ENCODE data around the gene DEAF1. TPM values are rescaled to one million over a fixed set of nuclear protein-coding genes. Genes with fewer than 3 reads are reported as not detected.

DEAF1 gene
- total and polyA plus RNA-seq, 2 donors (not counting 1 experiment from before 2014, with no cell fraction given): 9.7 to 38.3 TPM

DNA sequence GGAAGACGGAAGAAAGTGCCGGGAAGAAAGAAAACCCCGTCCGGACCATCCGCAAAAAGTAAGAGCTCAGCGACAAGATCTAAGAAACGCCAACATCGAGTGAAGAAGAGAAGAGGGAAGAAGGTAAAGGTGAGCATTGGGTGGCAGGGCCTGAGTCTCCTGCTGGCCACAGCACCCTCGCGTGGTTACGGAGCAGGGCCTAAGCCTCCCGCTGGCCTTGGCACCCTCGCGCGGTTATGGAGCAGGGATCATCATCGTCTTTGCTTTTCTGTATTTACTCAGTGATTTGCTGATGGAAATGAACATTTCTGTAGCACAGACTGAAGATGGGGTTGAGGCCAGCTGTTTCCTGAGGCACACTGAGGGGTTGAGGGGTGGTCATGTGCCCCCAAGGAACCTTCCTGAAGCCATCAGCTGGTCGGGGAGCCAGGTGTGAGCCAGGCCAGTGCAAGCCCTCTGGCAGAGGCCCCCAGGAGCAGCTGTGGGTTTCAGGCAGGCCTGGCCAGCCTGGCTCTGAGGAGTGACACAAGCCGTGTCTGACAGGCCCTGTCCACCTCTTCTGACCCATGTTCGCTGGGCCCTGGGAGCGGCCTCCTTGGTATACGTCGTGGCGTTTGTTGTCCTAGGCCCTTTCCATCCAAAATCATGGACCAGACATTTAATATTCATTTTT lies 93.3 kb downstream of the DEAF1 start:
- Histone ChIP-seq H3K27ac (ENCODE audit: insufficient read depth, low read length) (no peak overlapping the region), H3K4me1 (ENCODE audit: control insufficient read depth, extremely low read depth, insufficient read depth, low read length) (no peaks in the 10 kb centered on the region), H4K20me1 (ENCODE audit: control insufficient read depth, extremely low read depth, insufficient read depth, low read length) (no peaks in the 10 kb centered on the region), H3K4me2 (ENCODE audit: extremely low read depth, insufficient read depth, low read length) (no peak overlapping the region), H3K36me3 (ENCODE audit: control insufficient read depth, insufficient read depth, low read length) (peaks cover 38% of the 10 kb centered on the region), H3K4me3 (replicated peaks in 1 of 4; ENCODE audit: control extremely low read depth in 1 of 4, insufficient read depth in 1 of 4, low read depth in 3 of 4, low read length in 4 of 4) (no peak overlapping the region), H3K9me3 (ENCODE audit: control insufficient read depth, insufficient read depth, low read depth, low read length) (no peaks in the 10 kb centered on the region), H3K27me3 (ENCODE audit: control insufficient read depth, insufficient read depth, low read length) (no peaks in the 10 kb centered on the region), H2AFZ (ENCODE audit: low read length) (no peak overlapping the region), H3K79me2 (ENCODE audit: control insufficient read depth, insufficient read depth, low read length) (peaks cover 1% of the 10 kb centered on the region), H3K9ac (ENCODE audit: insufficient read depth, low read length) (no peak overlapping the region)
- DNase-seq (ENCODE audit: low read depth in 2 of 2): no peak
- no peak for TF ChIP-seq EZH2 (IDR thresholded peaks at IDR 0.05; ENCODE audit: low read length, missing control alignments)
- TF ChIP-seq, protein P1, sequence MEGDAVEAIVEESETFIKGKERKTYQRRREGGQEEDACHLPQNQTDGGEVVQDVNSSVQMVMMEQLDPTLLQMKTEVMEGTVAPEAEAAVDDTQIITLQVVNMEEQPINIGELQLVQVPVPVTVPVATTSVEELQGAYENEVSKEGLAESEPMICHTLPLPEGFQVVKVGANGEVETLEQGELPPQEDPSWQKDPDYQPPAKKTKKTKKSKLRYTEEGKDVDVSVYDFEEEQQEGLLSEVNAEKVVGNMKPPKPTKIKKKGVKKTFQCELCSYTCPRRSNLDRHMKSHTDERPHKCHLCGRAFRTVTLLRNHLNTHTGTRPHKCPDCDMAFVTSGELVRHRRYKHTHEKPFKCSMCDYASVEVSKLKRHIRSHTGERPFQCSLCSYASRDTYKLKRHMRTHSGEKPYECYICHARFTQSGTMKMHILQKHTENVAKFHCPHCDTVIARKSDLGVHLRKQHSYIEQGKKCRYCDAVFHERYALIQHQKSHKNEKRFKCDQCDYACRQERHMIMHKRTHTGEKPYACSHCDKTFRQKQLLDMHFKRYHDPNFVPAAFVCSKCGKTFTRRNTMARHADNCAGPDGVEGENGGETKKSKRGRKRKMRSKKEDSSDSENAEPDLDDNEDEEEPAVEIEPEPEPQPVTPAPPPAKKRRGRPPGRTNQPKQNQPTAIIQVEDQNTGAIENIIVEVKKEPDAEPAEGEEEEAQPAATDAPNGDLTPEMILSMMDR (conservative IDR thresholded peaks at IDR 0.05 in 1 of 2, IDR thresholded peaks at IDR 0.05 in 1 of 2; ENCODE audit: low read depth in 1 of 2, low read length in 2 of 2): no peak

DNA sequence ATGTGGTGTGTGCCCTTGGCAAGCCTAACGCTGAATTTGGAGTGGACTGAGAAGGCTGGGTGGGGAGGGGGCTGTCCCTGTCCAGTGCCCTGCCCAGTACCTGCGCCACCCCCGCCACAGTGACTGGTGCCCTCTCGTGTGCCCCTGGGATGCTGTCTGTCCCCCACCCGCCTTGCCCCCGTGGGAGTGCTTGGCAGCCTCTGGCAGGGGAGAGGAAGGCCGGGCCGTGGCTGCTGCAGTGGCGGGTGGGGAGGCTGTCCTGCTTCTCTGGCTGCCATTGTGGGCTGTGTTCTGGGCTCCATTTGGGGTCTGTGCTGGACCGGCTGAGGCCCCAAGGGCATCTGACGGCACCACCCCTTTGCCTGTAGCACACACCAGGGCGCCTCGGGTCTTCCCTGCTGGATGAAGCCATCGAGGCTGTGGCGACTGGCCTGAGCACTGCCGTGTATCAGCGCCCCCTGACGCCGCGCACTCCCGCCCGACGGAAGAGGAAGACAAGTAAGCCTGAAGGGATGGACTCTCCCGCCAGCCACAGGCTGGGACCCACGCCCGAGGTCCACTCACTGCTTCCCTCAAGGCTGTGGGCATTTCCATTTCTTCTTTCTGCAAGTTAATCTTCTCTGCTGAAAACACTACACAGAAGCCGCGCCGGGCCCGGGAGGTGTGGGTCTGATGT lies 96.9 kb downstream of the DEAF1 start:
- no peak overlapping the region for H2AFZ ChIP-seq (ENCODE audit: low read length)
- no peak overlapping the region for H3K9ac ChIP-seq (ENCODE audit: insufficient read depth, low read length)
- no peaks in the 10 kb centered on the region for H3K9me3 ChIP-seq (ENCODE audit: control insufficient read depth, insufficient read depth, low read depth, low read length)
- no peak for DNase-seq (ENCODE audit: low read depth in 2 of 2)
- H3K27ac ChIP-seq (ENCODE audit: insufficient read depth, low read length): no peak overlapping the region
- H3K4me3 ChIP-seq (replicated peaks in 1 of 4; ENCODE audit: control extremely low read depth in 1 of 4, insufficient read depth in 1 of 4, low read depth in 3 of 4, low read length in 4 of 4): no peak overlapping the region
- H4K20me1 ChIP-seq (ENCODE audit: control insufficient read depth, extremely low read depth, insufficient read depth, low read length): no peaks in the 10 kb centered on the region
- no peaks in the 10 kb centered on the region for H3K27me3 ChIP-seq (ENCODE audit: control insufficient read depth, insufficient read depth, low read length)
- peaks cover 34% of the 10 kb centered on the region for H3K36me3 ChIP-seq (ENCODE audit: control insufficient read depth, insufficient read depth, low read length)
- H3K79me2 ChIP-seq (ENCODE audit: control insufficient read depth, insufficient read depth, low read length): peaks cover 8% of the 10 kb centered on the region
- H3K4me1 ChIP-seq (ENCODE audit: control insufficient read depth, extremely low read depth, insufficient read depth, low read length): no peaks in the 10 kb centered on the region
- TF ChIP-seq EZH2 (IDR thresholded peaks at IDR 0.05; ENCODE audit: low read length, missing control alignments): no peak
- TF ChIP-seq, protein P1 (conservative IDR thresholded peaks at IDR 0.05 in 1 of 2, IDR thresholded peaks at IDR 0.05 in 1 of 2; ENCODE audit: low read depth in 1 of 2, low read length in 2 of 2): no peak
- no peak overlapping the region for H3K4me2 ChIP-seq (ENCODE audit: extremely low read depth, insufficient read depth, low read length)

DNA sequence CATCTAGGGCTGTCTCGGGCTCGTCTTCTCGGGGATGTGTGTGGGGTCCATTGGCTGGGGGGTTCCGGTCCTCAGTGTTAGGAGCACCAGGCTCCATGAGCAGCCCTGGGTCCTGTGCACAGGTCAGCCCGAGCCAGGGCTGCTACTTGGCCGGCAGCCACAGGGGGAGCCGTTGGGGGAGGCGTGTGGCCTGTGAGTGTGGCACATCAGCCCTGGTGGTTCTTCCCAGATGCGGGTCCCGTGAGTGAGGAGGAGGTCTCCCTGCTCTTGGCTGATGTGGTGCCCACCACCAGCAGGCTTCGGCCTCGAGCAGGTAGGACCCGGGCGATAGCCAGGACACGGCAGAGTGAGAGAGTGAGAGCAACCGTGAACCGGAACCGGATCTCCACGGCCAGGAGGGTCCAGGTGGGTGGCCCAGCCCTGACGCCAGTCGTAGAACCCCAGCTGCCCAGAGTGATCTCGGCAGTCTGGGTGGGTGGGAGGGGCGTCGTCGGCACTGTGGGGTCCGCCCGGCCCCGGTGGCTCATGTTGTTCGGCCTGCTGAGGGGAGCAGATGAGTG lies 97.8 kb downstream of the DEAF1 start:
- Histone ChIP-seq H2AFZ (ENCODE audit: low read length) (no peak overlapping the region), H3K27ac (ENCODE audit: insufficient read depth, low read length) (no peak overlapping the region), H3K4me2 (ENCODE audit: extremely low read depth, insufficient read depth, low read length) (no peak overlapping the region), H3K27me3 (ENCODE audit: control insufficient read depth, insufficient read depth, low read length) (no peaks in the 10 kb centered on the region), H3K9me3 (ENCODE audit: control insufficient read depth, insufficient read depth, low read depth, low read length) (no peaks in the 10 kb centered on the region), H3K36me3 (ENCODE audit: control insufficient read depth, insufficient read depth, low read length) (peaks cover 42% of the 10 kb centered on the region), H4K20me1 (ENCODE audit: control insufficient read depth, extremely low read depth, insufficient read depth, low read length) (no peaks in the 10 kb centered on the region), H3K4me1 (ENCODE audit: control insufficient read depth, extremely low read depth, insufficient read depth, low read length) (no peaks in the 10 kb centered on the region), H3K9ac (ENCODE audit: insufficient read depth, low read length) (no peak overlapping the region), H3K4me3 (replicated peaks in 1 of 4; ENCODE audit: control extremely low read depth in 1 of 4, insufficient read depth in 1 of 4, low read depth in 3 of 4, low read length in 4 of 4) (no peak overlapping the region), H3K79me2 (ENCODE audit: control insufficient read depth, insufficient read depth, low read length) (peaks cover 10% of the 10 kb centered on the region)
- TF ChIP-seq, protein P1 (conservative IDR thresholded peaks at IDR 0.05 in 1 of 2, IDR thresholded peaks at IDR 0.05 in 1 of 2; ENCODE audit: low read depth in 1 of 2, low read length in 2 of 2): no peak
- no peak for TF ChIP-seq EZH2 (IDR thresholded peaks at IDR 0.05; ENCODE audit: low read length, missing control alignments)
- no peak for DNase-seq (ENCODE audit: low read depth in 2 of 2)

All from fibroblast of lung (primary cell).